Activated naive CD4-positive, alpha-beta T cell treated with anti-CD3 and anti-CD28 coated beads for 36 hours (primary cell): ENCODE data around the gene PTGR2. TPM values are rescaled to one million over a fixed set of nuclear protein-coding genes. Genes with fewer than 3 reads are reported as not detected.
"Not testable (repeated sequence)": the region's sequence is repeated elsewhere in the genome, so short reads cannot be mapped to it uniquely, and the experiment has no call there.

ENCODE experiments used
- CTCF ChIA-PET: fragments of 350-600 bp; sonication (Branson Sonifier 250); formaldehyde crosslinking; loops from one replicate; lab custom pipeline; 2021; ENCODE audit warnings: antibody characterized with exemption; lab: Charles Lee
- DNase-seq: peaks from one replicate; pipeline ENCODE4 v3.0.0-alpha.2; 2020
- H3K27ac Mint-ChIP-seq: one replicate; pipeline ENCODE4 v1.8.0; 2021; ENCODE audit warnings: mild to moderate bottlenecking, mixed read lengths
- H3K27me3 Mint-ChIP-seq: one replicate; pipeline ENCODE4 v1.8.0; 2021; ENCODE audit warnings: low read depth, mixed read lengths
- H3K36me3 Mint-ChIP-seq: one replicate; pipeline ENCODE4 v1.8.0; 2021; ENCODE audit warnings: low read depth, mixed read lengths
- H3K4me1 Mint-ChIP-seq: one replicate; pipeline ENCODE4 v1.8.0; 2021; ENCODE audit warnings: low read depth, mixed read lengths
- H3K4me3 Mint-ChIP-seq: one replicate; pipeline ENCODE4 v1.8.0; 2021; ENCODE audit warnings: mild to moderate bottlenecking, moderate library complexity, mixed read lengths
- H3K9me3 Mint-ChIP-seq: one replicate; pipeline ENCODE4 v1.8.0; 2021; ENCODE audit warnings: mixed read lengths
- intact Hi-C: fragments of 100-400 bp; cut with micrococcal nuclease; formaldehyde crosslinking; loops from one replicate; pipeline ENCODE4 v1.15.1; 2023
- total RNA-seq, 2 experiments: library from RNA; stranded (reverse); gene quantifications; one replicate each; pipeline ENCODE4 v1.2.3, GENCODE V29; 2021

PTGR2 gene
- total RNA-seq, 2 experiments from 2014 or later, result 10.7 to 14.1 TPM

- CTCF ChIA-PET, result interaction anchor here (0.6 to 0.8 kb wide), 4 partner anchors 115 to 893 kb away, joined by 3 to 4 read pairs (median 4); no protein-coding TSS in a partner anchor
- DNase-seq, intact Hi-C loops, H3K27ac Mint-ChIP-seq, H3K4me1 Mint-ChIP-seq, H3K4me3 Mint-ChIP-seq, H3K27me3 Mint-ChIP-seq, H3K36me3 Mint-ChIP-seq, H3K9me3 Mint-ChIP-seq: not testable (repeated sequence)
These were observed 18.1 kb downstream of the PTGR2 start for GRCh38 chr14:73869754-73870153.

GRCh38 chr14:73870525-73871235, 19.0 kb downstream of the PTGR2 start:
- Mint-ChIP-seq H3K27me3 (no peaks in the 10 kb centered on the region), H3K36me3 (peaks cover 2% of the 10 kb centered on the region), H3K9me3 (no peaks in the 10 kb centered on the region), H3K27ac (no peak overlapping the region), H3K4me3 (no peak overlapping the region), H3K4me1 (no peaks in the 10 kb centered on the region)
- intact Hi-C loops, result no loop called here
- CTCF ChIA-PET, result interaction anchor here (0.6 kb wide), 1 partner anchor 116 kb away, joined by 3 read pairs; no protein-coding TSS in a partner anchor
- no peak for DNase-seq

- intact Hi-C loops, result no loop called here
These were observed 22.0 kb downstream of the PTGR2 start for GRCh38 chr14:73873660-73874059.

GRCh38 chr14:73877790-73878189, 26.2 kb downstream of the PTGR2 start:
- intact Hi-C loops, result no loop called here
- Mint-ChIP-seq H3K36me3 (no peaks in the 10 kb centered on the region), H3K4me1 (no peaks in the 10 kb centered on the region), H3K4me3 (no peak overlapping the region), H3K27ac (no peak overlapping the region), H3K27me3 (no peaks in the 10 kb centered on the region), H3K9me3 (no peaks in the 10 kb centered on the region)
- no peak for DNase-seq
- CTCF ChIA-PET, result no interaction called here

More at GRCh38 chr14:73873660-73874059, 22.0 kb downstream of the PTGR2 start:
- no peak overlapping the region for H3K4me3 Mint-ChIP-seq
- no peak for DNase-seq
- no peaks in the 10 kb centered on the region for H3K4me1 Mint-ChIP-seq
- no peaks in the 10 kb centered on the region for H3K36me3 Mint-ChIP-seq
- H3K27me3 Mint-ChIP-seq, result no peaks in the 10 kb centered on the region
- CTCF ChIA-PET, result interaction anchor here (0.7 kb wide), 1 partner anchor 16 kb away, joined by 3 read pairs; no protein-coding TSS in a partner anchor
- no peak overlapping the region for H3K27ac Mint-ChIP-seq
- no peaks in the 10 kb centered on the region for H3K9me3 Mint-ChIP-seq

GRCh38 chr14:73878436-73878835, 26.8 kb downstream of the PTGR2 start:
- Mint-ChIP-seq H3K36me3 (no peaks in the 10 kb centered on the region), H3K27me3 (no peaks in the 10 kb centered on the region), H3K9me3 (no peaks in the 10 kb centered on the region), H3K4me3 (no peak overlapping the region), H3K4me1 (no peaks in the 10 kb centered on the region), H3K27ac (no peak overlapping the region)
- no peak for DNase-seq
- intact Hi-C loops, result no loop called here
- CTCF ChIA-PET, result no interaction called here

- no peaks in the 10 kb centered on the region for H3K36me3 Mint-ChIP-seq
- H3K9me3 Mint-ChIP-seq, result no peaks in the 10 kb centered on the region
- H3K4me3 Mint-ChIP-seq, result no peak overlapping the region
These were observed 27.4 kb downstream of the PTGR2 start for GRCh38 chr14:73879027-73879426.

GRCh38 chr14:73884438-73885190, 33.0 kb downstream of the PTGR2 start:
- intact Hi-C loops, result loop anchor here (5.0 kb wide), 1 partner anchor 133 kb away; the partner anchor contains the start of genes BBOF1 and ENTPD5
- Mint-ChIP-seq H3K27ac (peak overlapping the region; percentile 24), H3K27me3 (no peaks in the 10 kb centered on the region), H3K4me3 (peak overlapping the region; percentile 88), H3K4me1 (peaks cover 39% of the 10 kb centered on the region), H3K9me3 (no peaks in the 10 kb centered on the region), H3K36me3 (peaks cover 6% of the 10 kb centered on the region)
- no peak for DNase-seq
- CTCF ChIA-PET, result interaction anchor here (0.5 kb wide), 1 partner anchor 315 kb away, joined by 4 read pairs; no protein-coding TSS in a partner anchor

More at GRCh38 chr14:73879027-73879426, 27.4 kb downstream of the PTGR2 start:
- H3K4me1 Mint-ChIP-seq, result no peaks in the 10 kb centered on the region
- H3K27me3 Mint-ChIP-seq, result no peaks in the 10 kb centered on the region
- no peak for DNase-seq
- no peak overlapping the region for H3K27ac Mint-ChIP-seq
- CTCF ChIA-PET, result interaction anchor here (0.7 kb wide), 1 partner anchor 92 kb away, joined by 4 read pairs; no protein-coding TSS in a partner anchor
- intact Hi-C loops, result no loop called here

- Mint-ChIP-seq H3K4me3 (peak within 1 kb of the TSS; percentile 88), H3K27me3 (no peaks in the 10 kb centered on the region), H3K9me3 (no peaks in the 10 kb centered on the region), H3K27ac (peak within 1 kb of the TSS; percentile 94), H3K36me3 (peaks cover 6% of the 10 kb centered on the region), H3K4me1 (peaks cover 46% of the 10 kb centered on the region)
- CTCF ChIA-PET, result interaction anchor here (0.6 to 1.6 kb wide), 4 partner anchors 34 to 316 kb away, joined by 3 to 4 read pairs (median 4); no protein-coding TSS in a partner anchor
- DNase-seq, result peak; percentile 95
- intact Hi-C loops, result loop anchor here (1.0 to 5.0 kb wide), 10 partner anchors 34 to 828 kb away; partner anchors contain the start of genes ALDH6A1, BBOF1, COQ6 and ENTPD5
These were observed 35.1 kb downstream of the PTGR2 start, which contains the start of gene ZNF410 for GRCh38 chr14:73886449-73887317. Gene ZNF410, plus strand, starts transcription at chr14:73886859. Its CDS starts 5,317 bp downstream, at chr14:73892176.

- H3K9me3 Mint-ChIP-seq, result no peaks in the 10 kb centered on the region
- peak overlapping the region; percentile 88 for H3K4me3 Mint-ChIP-seq
- CTCF ChIA-PET, result interaction anchor here (1.3 to 1.6 kb wide), 2 partner anchors 158 to 317 kb away, joined by 3 to 4 read pairs; no protein-coding TSS in a partner anchor
- peaks cover 10% of the 10 kb centered on the region for H3K36me3 Mint-ChIP-seq
- H3K27ac Mint-ChIP-seq, result peak overlapping the region; percentile 94
- H3K4me1 Mint-ChIP-seq, result peaks cover 50% of the 10 kb centered on the region
- intact Hi-C loops, result loop anchor here (2.0 to 5.0 kb wide), 5 partner anchors 100 to 828 kb away; partner anchors contain the start of genes BBOF1, ENTPD5, ISCA2 and NPC2
- DNase-seq, result no peak
- H3K27me3 Mint-ChIP-seq, result no peaks in the 10 kb centered on the region
These were observed 35.6 kb downstream of the PTGR2 start for GRCh38 chr14:73887318-73887616.

- DNase-seq, result no peak
- Mint-ChIP-seq H3K36me3 (peaks cover 10% of the 10 kb centered on the region), H3K4me1 (peaks cover 50% of the 10 kb centered on the region), H3K27me3 (no peaks in the 10 kb centered on the region), H3K9me3 (no peaks in the 10 kb centered on the region), H3K27ac (peak overlapping the region; percentile 94), H3K4me3 (peak overlapping the region; percentile 88)
- intact Hi-C loops, result loop anchor here (2.0 to 5.0 kb wide), 5 partner anchors 101 to 829 kb away; partner anchors contain the start of genes BBOF1, ENTPD5, ISCA2 and NPC2
- CTCF ChIA-PET, result interaction anchor here (0.7 to 1.7 kb wide), 2 partner anchors 159 to 416 kb away, joined by 3 to 5 read pairs; no protein-coding TSS in a partner anchor
These were observed 36.2 kb downstream of the PTGR2 start for GRCh38 chr14:73887694-73888459.

- Mint-ChIP-seq H3K4me1 (peaks cover 50% of the 10 kb centered on the region), H3K36me3 (peaks cover 10% of the 10 kb centered on the region), H3K27me3 (no peaks in the 10 kb centered on the region), H3K4me3 (peak overlapping the region; percentile 88), H3K27ac (peak overlapping the region; percentile 94), H3K9me3 (no peaks in the 10 kb centered on the region)
- intact Hi-C loops, result loop anchor here (5.0 kb wide), 1 partner anchor 129 kb away; the partner anchor contains the start of genes BBOF1 and ENTPD5
- CTCF ChIA-PET, result interaction anchor here (0.7 to 1.7 kb wide), 2 partner anchors 159 to 416 kb away, joined by 3 to 5 read pairs; no protein-coding TSS in a partner anchor
- DNase-seq, result no peak
These were observed 36.8 kb downstream of the PTGR2 start for GRCh38 chr14:73888460-73888725.
